IMR-90 (cell line): ENCODE data around the gene PTCH1. TPM values are rescaled to one million over a fixed set of nuclear protein-coding genes. Genes with fewer than 3 reads are reported as not detected.

Source experiments
- ATAC-seq: fragments of 200-7000 bp; cut with Tn5 transposase; 2 replicates; pipeline ENCODE4 v1.9.1; 2020; ENCODE audit warnings: low read depth, mild to moderate bottlenecking, moderate library complexity
- BruUV-seq: library from RNA; stranded (reverse); fragments of 400-500 nt; replicated peaks from 2 replicates; lab custom pipeline; 2021; lab: Mats Ljungman, UMichigan
- CTCF ChIA-PET: fragments of 300-600 bp; formaldehyde crosslinking; extraction: SDS; loops from one replicate; lab custom pipeline; 2021; ENCODE audit warnings: antibody characterized with exemption; lab: Yijun Ruan, JAX
- POLR2A ChIA-PET: fragments of 300-600 bp; sonication (Branson Sonifier 250); formaldehyde crosslinking; loops from one replicate; lab custom pipeline; 2022; ENCODE audit warnings: antibody characterized with exemption; ENCODE audit not compliant: unreplicated experiment; lab: Charles Lee
- DNase-seq: peaks from one replicate; pipeline ENCODE4 v3.0.0; 2013
- H2AFZ ChIP-seq: replicated peaks from 2 replicates; pipeline ENCODE3; 2013; ENCODE audit warnings: low read length, mild to moderate bottlenecking; ENCODE audit not compliant: poor library complexity
- H2AK5ac ChIP-seq: 2 replicates; pipeline ENCODE4 v1.6.1; 2013; ENCODE audit warnings: low read depth, low read length, inconsistent platforms
- H2AK9ac ChIP-seq: replicated peaks from 2 replicates; pipeline ENCODE3; 2013; ENCODE audit warnings: mild to moderate bottlenecking, low read depth, low read length, moderate library complexity; ENCODE audit not compliant: poor library complexity
- H2BK120ac ChIP-seq: 2 replicates; pipeline ENCODE4 v1.6.1; 2013; ENCODE audit warnings: low read depth, low read length, inconsistent platforms
- H2BK15ac ChIP-seq: 3 replicates; pipeline ENCODE4 v1.6.1; 2013; ENCODE audit warnings: low read depth, low read length, inconsistent platforms
- H2BK20ac ChIP-seq: 2 replicates; pipeline ENCODE4 v1.6.1; 2013; ENCODE audit warnings: low read depth, mild to moderate bottlenecking, inconsistent platforms, low read length, moderate library complexity
- H2BK5ac ChIP-seq: 2 replicates; pipeline ENCODE4 v1.6.1; 2013; ENCODE audit warnings: mild to moderate bottlenecking, low read depth, low read length, inconsistent platforms; ENCODE audit not compliant: poor library complexity, severe bottlenecking
- H3K14ac ChIP-seq: replicated peaks from 2 replicates; pipeline ENCODE4 v1.6.1; 2013; ENCODE audit warnings: low read depth, low read length, inconsistent platforms
- H3K18ac ChIP-seq: 2 replicates; pipeline ENCODE4 v1.6.1; 2013; ENCODE audit warnings: low read depth, low read length, control low read depth
- H3K23ac ChIP-seq: 2 replicates; pipeline ENCODE4 v1.6.1; 2013; ENCODE audit warnings: low read depth, low read length, inconsistent platforms
- H3K27ac ChIP-seq: 2 replicates; pipeline ENCODE4 v1.5.1; 2013; ENCODE audit warnings: mild to moderate bottlenecking, control low read depth, low read length; ENCODE audit not compliant: insufficient read depth
- H3K27me3 ChIP-seq: 2 replicates; pipeline ENCODE4 v1.6.1; 2013; ENCODE audit warnings: low read length; ENCODE audit not compliant: control insufficient read depth, insufficient read depth
- H3K36me3 ChIP-seq: 2 replicates; pipeline ENCODE4 v1.6.1; 2013; ENCODE audit warnings: low read length, mixed read lengths; ENCODE audit not compliant: control insufficient read depth, insufficient read depth
- H3K4ac ChIP-seq: 2 replicates; pipeline ENCODE4 v1.6.1; 2013; ENCODE audit warnings: low read depth, low read length, inconsistent platforms
- H3K4me1 ChIP-seq: 2 replicates; pipeline ENCODE4 v1.6.1; 2013; ENCODE audit warnings: low read length, mixed read lengths; ENCODE audit not compliant: control insufficient read depth, insufficient read depth
- H3K4me2 ChIP-seq: 2 replicates; pipeline ENCODE4 v1.6.1; 2013; ENCODE audit warnings: low read depth, mild to moderate bottlenecking, control low read depth, low read length, moderate library complexity
- H3K4me3 ChIP-seq: 2 replicates; pipeline ENCODE4 v1.5.1; 2013; ENCODE audit warnings: low read depth, mild to moderate bottlenecking, control low read depth, low read length, moderate library complexity; ENCODE audit not compliant: insufficient read depth
- H3K56ac ChIP-seq: 2 replicates; pipeline ENCODE4 v1.6.1; 2013; ENCODE audit warnings: low read length, inconsistent platforms; ENCODE audit not compliant: insufficient read depth; ENCODE audit errors: extremely low read depth
- H3K79me1 ChIP-seq, 2 experiments: 2 replicates each; pipeline ENCODE4 v1.6.1; 2013; ENCODE audit warnings: low read length in 2 of 2, inconsistent platforms in 1 of 2, low read depth in 1 of 2
- H3K9ac ChIP-seq: 2 replicates; pipeline ENCODE4 v1.6.1; 2013; ENCODE audit warnings: low read depth, low read length, control low read depth
- H3K9me1 ChIP-seq: 2 replicates; pipeline ENCODE4 v1.6.1; 2013; ENCODE audit warnings: low read length, inconsistent platforms; ENCODE audit not compliant: insufficient read depth
- H3K9me3 ChIP-seq: 2 replicates; pipeline ENCODE4 v1.6.1; 2013; ENCODE audit warnings: low read length; ENCODE audit not compliant: control insufficient read depth, insufficient read depth
- H4K20me1 ChIP-seq: 2 replicates; pipeline ENCODE4 v1.6.1; 2013; ENCODE audit warnings: low read length, inconsistent platforms; ENCODE audit not compliant: insufficient read depth
- H4K5ac ChIP-seq: 2 replicates; pipeline ENCODE4 v1.6.1; 2013; ENCODE audit warnings: mild to moderate bottlenecking, low read depth, low read length, control low read depth
- H4K8ac ChIP-seq, 2 experiments: 2 replicates each; pipeline ENCODE4 v1.6.1; 2013; ENCODE audit warnings: low read depth in 2 of 2, low read length in 2 of 2, control low read depth in 1 of 2, inconsistent platforms in 1 of 2
- H4K91ac ChIP-seq: 2 replicates; pipeline ENCODE4 v1.6.1; 2013; ENCODE audit warnings: low read depth, low read length, inconsistent platforms; ENCODE audit not compliant: insufficient read depth
- BHLHE40 ChIP-seq: fragments of 150-350 bp; IDR thresholded peaks from 2 replicates; pipeline ENCODE4 v1.6.1; 2016; ENCODE audit warnings: mild to moderate bottlenecking, low read depth, low read length
- CEBPB ChIP-seq: IDR thresholded peaks from 2 replicates; pipeline ENCODE4 v1.6.1; 2012; ENCODE audit warnings: low read depth, low read length, improper control_type of control experiment
- CHD1 ChIP-seq: IDR thresholded peaks from 2 replicates; pipeline ENCODE4 v1.6.1; 2012; ENCODE audit warnings: low read depth, low read length, improper control_type of control experiment
- CTCF ChIP-seq: conservative IDR thresholded peaks from 2 replicates; pipeline ENCODE4 v1.5.1; 2012; ENCODE audit warnings: mild to moderate bottlenecking, low read depth, low read length, improper control_type of control experiment
- ELK1 ChIP-seq: fragments of 150-350 bp; IDR thresholded peaks from 2 replicates; pipeline ENCODE4 v1.6.1; 2016; ENCODE audit warnings: low read depth, mild to moderate bottlenecking, low read length, moderate library complexity, borderline replicate concordance
- FOS ChIP-seq: fragments of 150-350 bp; IDR thresholded peaks from 2 replicates; pipeline ENCODE4 v1.6.1; 2016; ENCODE audit warnings: low read depth, low read length
- MAZ ChIP-seq: IDR thresholded peaks from 2 replicates; pipeline ENCODE4 v1.6.1; 2012; ENCODE audit warnings: low read depth, mild to moderate bottlenecking, low read length, improper control_type of control experiment, moderate library complexity, borderline replicate concordance
- NFE2L2 ChIP-seq: fragments of 150-350 bp; IDR thresholded peaks from 2 replicates; pipeline ENCODE4 v1.6.1; 2016; ENCODE audit warnings: low read depth, mild to moderate bottlenecking, low read length
- POLR2A ChIP-seq: IDR thresholded peaks from 2 replicates; pipeline ENCODE4 v1.6.1; 2012; ENCODE audit warnings: mild to moderate bottlenecking, low read depth, low read length
- RAD21 ChIP-seq: IDR thresholded peaks from 2 replicates; pipeline ENCODE4 v1.6.1; 2012; ENCODE audit warnings: low read length, improper control_type of control experiment
- RCOR1 ChIP-seq: IDR thresholded peaks from 2 replicates; pipeline ENCODE4 v1.6.1; 2012; ENCODE audit warnings: mild to moderate bottlenecking, low read length, improper control_type of control experiment; ENCODE audit not compliant: insufficient replicate concordance
- RFX5 ChIP-seq: IDR thresholded peaks from 2 replicates; pipeline ENCODE4 v1.8.0; 2012; ENCODE audit warnings: low read depth, mild to moderate bottlenecking, low read length, moderate library complexity
- SMC3 ChIP-seq: fragments of 150-350 bp; IDR thresholded peaks from 2 replicates; pipeline ENCODE4 v1.6.1; 2016; ENCODE audit warnings: low read depth, mild to moderate bottlenecking, antibody characterized with exemption, low read length, moderate library complexity
- WGBS, 2 experiments: methylation state at CpG; one replicate each; pipeline versions ENCODE4 v1.1.5 to v1.1.7; 2013; ENCODE audit warnings: missing lambda C conversion rate in 2 of 2; ENCODE audit not compliant: insufficient read length in 1 of 2; ENCODE audit errors: extremely low coverage in 2 of 2; 5-methylcytosine and 5-hydroxymethylcytosine counted together
- dilution Hi-C: fragments of 300-500 bp; cut with HindIII; formaldehyde crosslinking; loops from one replicate; pipeline ENCODE4 v1.14.3; 2018; ENCODE audit warnings: low sequenced_read_pairs; ENCODE audit not compliant: unreplicated experiment
- in situ Hi-C: fragments of 300-500 bp; cut with MboI; formaldehyde crosslinking; loops from 3 replicates; pipeline ENCODE4 v1.14.3; 2019; ENCODE audit warnings: low sequenced_read_pairs, inconsistent platforms, mixed read lengths
- intact Hi-C: fragments of 100-400 bp; cut with micrococcal nuclease; formaldehyde crosslinking; loops from 2 replicates; pipeline ENCODE4 v1.10.0; 2022
- polyA plus RNA-seq, 3 experiments: library from polyadenylated mRNA; depleted of rRNA; stranded (reverse); fragments of >200 nt; gene quantifications; 2 replicates each; pipeline ENCODE4 v1.2.3, GENCODE V29; 2012; ENCODE audit warnings: low replicate concordance in 1 of 3
- total RNA-seq: library from RNA; depleted of rRNA; stranded (reverse); fragments of >200 nt; gene quantifications from 2 replicates; pipeline ENCODE4 v1.2.3, GENCODE V29; 2012
- TF ChIP-seq, protein P1 (sequence below): fragments of 150-350 bp; IDR thresholded peaks from 2 replicates; pipeline ENCODE4 v1.6.1; 2017; ENCODE audit warnings: mild to moderate bottlenecking, antibody characterized with exemption, low read length, low read depth

PTCH1 gene
- total and polyA plus RNA-seq, 2 of the 4 experiments (the other 2 are of a cell fraction): 4.1 to 5.0 TPM

GRCh38 chr9:95434116-95435073 is 82.4 kb downstream of the PTCH1 start:
- Histone ChIP-seq H3K79me1 (no peaks in the 10 kb centered on the region), H2BK15ac (no peak overlapping the region), H4K20me1 (no peaks in the 10 kb centered on the region), H4K5ac (no peak overlapping the region), H3K4me3 (no peak overlapping the region), H3K56ac (no peak overlapping the region), H4K91ac (no peak overlapping the region), H3K27me3 (no peaks in the 10 kb centered on the region), H2BK5ac (no peak overlapping the region), H3K36me3 (no peaks in the 10 kb centered on the region), H3K27ac (no peak overlapping the region), H2AK5ac (no peak overlapping the region), H3K9ac (no peak overlapping the region), H3K14ac (no peak overlapping the region), H3K4me2 (no peak overlapping the region), H3K18ac (no peak overlapping the region), H3K4me1 (no peaks in the 10 kb centered on the region), H2AFZ (no peak overlapping the region), H3K23ac (no peak overlapping the region), H2BK120ac (no peak overlapping the region; the same call in 1 of the 2 replicates), H3K4ac (no peak overlapping the region), H3K9me3 (peaks cover 10% of the 10 kb centered on the region), H3K9me1 (no peaks in the 10 kb centered on the region), H2AK9ac (no peak overlapping the region), H2BK20ac (no peak overlapping the region), H4K8ac (no peak overlapping the region)
- BruUV-seq: no TSS peak
- ChIA-PET CTCF (interaction anchor here (0.6 to 1.4 kb wide), 2 partner anchors 93 to 116 kb away, joined by 3 read pairs; no protein-coding TSS in a partner anchor), POLR2A (no interaction called here)
- dilution Hi-C loops (no loop called here), intact Hi-C loops (no loop called here), in situ Hi-C loops (no loop called here)
- TF ChIP-seq FOS (no peak), ELK1 (no peak), RCOR1 (no peak), RAD21 (no peak), POLR2A (no peak), RFX5 (no peak), CHD1 (no peak), MAZ (no peak), NFE2L2 (no peak), BHLHE40 (no peak), SMC3 (no peak), CTCF (no peak), CEBPB (no peak)
- TF ChIP-seq, protein P1, sequence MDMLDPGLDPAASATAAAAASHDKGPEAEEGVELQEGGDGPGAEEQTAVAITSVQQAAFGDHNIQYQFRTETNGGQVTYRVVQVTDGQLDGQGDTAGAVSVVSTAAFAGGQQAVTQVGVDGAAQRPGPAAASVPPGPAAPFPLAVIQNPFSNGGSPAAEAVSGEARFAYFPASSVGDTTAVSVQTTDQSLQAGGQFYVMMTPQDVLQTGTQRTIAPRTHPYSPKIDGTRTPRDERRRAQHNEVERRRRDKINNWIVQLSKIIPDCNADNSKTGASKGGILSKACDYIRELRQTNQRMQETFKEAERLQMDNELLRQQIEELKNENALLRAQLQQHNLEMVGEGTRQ: no peak
- WGBS, 2 experiments: 80% methylated on average over 16 of the region's 25 CpGs; no CpG with 5 or more reads in 1 of the 2 experiments
- ATAC-seq: no peak
- DNase-seq: no peak
